HG02840 (cell line): Measurements from ENCODE around the gene SELENOW.
"Not testable (repeated sequence)": the region's sequence is repeated elsewhere in the genome, so short reads cannot be mapped to it uniquely, and the experiment has no call there.

Experiments used
- ATAC-seq: cut with Tn5 transposase; IDR thresholded peaks from one replicate; pipeline ENCODE4 v1.9.1; 2021; ENCODE audit warnings: mild to moderate bottlenecking, moderate library complexity, moderate number of reproducible peaks; ENCODE audit not compliant: unreplicated experiment, low FRiP score

SELENOW gene

DNA sequence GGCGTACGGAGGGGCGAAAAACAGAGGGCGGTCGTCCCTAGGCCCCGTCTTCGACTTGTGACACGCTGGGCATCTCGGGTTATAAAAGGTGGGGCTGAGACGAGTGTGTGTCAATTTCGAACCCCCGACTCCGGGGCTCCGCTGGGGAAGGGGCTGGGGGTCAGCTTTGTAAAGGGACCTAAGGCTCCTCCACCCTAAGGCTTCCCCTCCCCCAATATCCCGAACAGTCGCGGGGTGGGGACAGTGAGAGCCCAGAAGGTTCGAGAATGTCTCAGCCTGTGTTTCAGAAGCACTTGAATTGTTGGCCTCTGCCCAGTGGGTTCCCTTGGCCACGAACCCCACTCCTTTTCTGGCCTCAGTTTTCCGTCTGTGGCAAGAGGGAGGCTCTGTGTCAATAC, 450 bp downstream of the SELENOW start:
- peak; percentile 17 for ATAC-seq

- ATAC-seq, result no peak
Observed at GRCh38 chr19:47779524-47780214, 1.2 kb downstream of the SELENOW start.

- no peak for ATAC-seq
Observed at GRCh38 chr19:47780215-47780551, 1.7 kb downstream of the SELENOW start.

DNA sequence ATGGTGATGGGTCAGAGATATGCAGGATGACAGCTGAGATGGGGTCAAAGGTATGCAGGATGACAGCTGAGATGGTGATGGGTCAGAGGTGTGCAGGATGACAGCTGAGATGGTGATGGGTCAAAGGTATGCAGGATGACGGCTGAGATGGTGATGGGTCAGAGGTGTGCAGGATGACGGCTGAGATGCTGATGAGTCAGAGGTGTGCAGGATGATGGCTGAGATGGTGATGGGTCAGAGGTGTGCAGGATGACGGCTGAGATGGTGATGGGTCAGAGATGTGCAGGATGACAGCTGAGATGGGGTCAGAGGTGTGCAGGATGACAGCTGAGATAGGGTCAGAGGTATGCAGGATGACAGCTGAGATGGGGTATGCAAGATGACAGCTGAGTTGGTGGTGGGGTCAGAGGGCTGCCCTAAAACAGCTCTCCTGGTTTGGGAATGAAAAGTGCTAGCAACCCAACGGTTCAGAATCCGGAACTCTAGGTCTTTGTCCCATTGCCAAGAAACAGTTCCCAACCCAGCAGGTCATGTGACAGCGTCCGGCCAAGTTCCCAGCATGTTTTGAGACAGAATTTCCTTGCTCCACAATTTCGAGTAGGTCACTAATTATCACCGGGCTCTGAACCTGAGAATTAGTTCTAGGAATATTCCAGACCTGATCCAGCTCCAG, 3.2 kb downstream of the SELENOW start:
- no peak for ATAC-seq

DNA sequence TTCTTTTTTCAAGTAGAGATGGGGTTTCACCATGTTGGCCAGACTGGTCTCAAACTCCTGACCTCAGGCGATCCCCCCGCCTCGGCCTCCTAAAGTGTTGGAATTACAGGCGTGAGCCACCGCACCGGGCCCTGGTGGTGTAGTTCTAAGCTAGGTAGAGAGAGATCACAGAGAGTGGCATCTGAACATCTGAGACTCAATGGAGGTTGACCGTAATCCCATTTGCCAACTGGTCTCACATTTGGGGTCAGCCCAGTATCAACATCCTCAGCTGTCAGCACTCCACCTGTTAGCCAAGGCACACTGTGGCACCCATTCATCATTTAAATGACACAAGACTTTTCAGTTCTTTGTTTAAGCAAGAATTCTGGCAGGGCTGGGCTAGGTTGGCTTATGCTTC, 8.1 kb downstream of the SELENOW start:
- no peak for ATAC-seq

DNA sequence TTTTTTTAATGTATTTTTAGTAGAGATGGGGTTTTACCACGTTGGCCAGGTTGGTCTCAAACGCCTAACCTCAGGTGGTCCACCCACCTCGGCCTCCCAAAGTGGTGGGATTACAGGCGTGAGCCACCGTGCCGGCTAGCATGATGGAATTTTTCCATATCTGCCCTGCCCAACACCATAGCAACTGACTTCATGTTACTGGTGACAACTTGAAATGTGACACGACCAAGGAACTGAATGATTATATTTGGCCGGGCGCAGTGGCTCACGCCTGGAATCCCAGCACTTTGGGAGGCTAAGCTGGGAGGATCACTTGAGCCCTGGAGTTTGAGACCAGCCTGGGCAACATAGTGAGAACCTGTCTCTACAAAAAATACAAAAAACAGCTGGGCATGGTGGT, 8.8 kb downstream of the SELENOW start:
- not testable (repeated sequence) for ATAC-seq

GRCh38 chr19:47789811-47790210, 11.3 kb downstream of the SELENOW start:
- not testable (repeated sequence) for ATAC-seq

- ATAC-seq, result no peak
Observed at GRCh38 chr19:47790398-47790814, 11.9 kb downstream of the SELENOW start.

DNA sequence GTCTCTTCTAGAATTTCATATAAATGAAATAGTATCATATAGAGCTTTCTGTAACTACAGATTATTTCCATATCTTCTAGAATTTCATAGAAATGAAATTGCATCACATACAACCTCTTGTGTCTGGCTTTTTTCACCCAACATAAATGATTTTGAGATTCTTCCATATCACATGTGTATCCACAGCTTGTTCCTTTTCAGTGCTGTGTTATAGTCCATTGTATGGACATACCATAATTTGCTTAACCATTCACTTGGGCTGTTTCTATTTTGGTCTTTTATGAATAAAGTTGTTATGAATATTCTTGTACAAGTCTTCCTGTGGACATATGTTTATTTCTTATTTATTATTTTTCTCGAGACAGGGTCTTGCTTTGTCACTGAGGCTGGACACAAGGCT, 14.1 kb downstream of the SELENOW start:
- no peak for ATAC-seq

- no peak for ATAC-seq
Observed at GRCh38 chr19:47794526-47794925, 16.0 kb downstream of the SELENOW start.

GRCh38 chr19:47796785-47797184, 18.3 kb downstream of the SELENOW start:
- ATAC-seq, result no peak

DNA sequence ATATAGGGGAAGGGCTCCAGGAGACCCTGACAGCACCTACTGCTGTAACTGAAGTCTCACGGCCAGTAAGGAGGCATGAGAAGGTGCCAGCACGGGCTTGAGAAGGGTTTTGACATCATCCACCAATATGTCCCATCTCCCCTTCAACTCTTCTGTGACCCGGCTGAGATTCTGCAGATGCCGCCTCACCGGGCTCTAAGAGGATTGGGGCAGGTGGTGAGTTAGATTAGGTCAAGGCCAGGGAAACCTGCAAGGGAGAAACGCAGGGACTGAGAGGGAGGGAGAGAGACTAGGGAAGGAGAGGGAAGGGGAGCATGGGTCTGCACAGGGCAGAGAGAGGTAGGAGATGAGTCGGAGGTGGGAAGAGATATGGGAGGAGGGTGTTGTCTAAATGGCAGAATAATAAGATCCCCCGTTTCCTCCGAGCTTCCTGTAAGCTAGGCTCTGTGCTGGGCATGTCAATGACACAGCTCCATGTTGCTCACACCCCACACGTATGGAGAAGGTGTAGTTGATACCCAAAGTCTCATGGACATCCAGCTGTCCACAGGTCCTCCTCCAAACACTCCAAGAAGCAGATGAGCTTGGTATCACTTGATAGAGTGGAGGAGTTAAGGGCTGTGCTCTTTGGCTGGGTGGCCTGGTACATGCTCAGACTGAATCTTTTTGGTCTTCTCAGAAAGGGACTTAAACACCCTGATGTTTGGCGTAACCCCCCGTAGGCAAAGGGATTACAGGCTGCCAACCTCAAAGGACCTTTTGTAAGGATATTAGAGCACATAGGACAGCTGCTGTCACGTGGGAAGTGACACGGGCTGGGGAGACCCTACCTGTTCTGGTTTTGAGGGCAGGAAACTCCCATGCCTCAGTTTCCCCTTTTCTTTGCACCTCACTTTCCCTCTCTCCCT, 19.7 kb downstream of the SELENOW start:
- ATAC-seq, result no peak

DNA sequence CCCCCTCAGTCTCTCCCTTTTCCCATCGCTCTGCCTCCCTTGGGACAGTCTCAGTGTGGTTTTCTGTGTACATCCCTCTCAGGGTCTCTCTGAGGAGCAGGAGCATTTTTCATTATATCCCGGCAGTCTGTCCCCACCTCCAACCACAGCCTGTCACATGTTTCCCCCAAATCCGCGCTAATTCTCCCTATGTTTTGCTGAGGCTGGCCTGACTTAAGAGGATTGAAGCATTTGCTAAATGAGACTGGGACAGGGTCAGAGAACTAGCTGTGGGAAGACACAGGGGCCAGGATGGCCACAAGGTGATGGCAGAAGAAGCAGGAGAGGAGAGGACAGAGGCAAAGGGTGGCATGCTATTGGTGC, 20.4 kb downstream of the SELENOW start:
- no peak for ATAC-seq

DNA sequence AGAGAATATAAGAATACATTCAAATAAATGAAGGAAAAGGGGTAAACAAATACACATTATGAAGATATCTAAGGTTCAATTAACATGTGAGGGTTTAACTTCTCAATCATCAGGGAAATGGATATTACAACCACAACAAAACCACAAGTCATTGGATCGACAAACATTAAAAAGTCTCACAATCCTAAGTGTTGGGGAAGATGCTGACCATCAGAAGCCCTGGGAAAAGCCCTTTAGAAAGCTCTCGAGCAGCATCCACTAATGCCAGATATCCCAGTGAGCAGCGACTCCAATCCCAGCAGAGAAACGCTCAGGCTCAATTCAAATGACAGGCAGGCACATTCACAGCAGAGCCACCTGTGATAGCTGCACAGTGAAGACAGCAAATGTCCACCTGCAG, 22.8 kb downstream of the SELENOW start:
- ATAC-seq, result no peak

GRCh38 chr19:47802521-47803043, 24.1 kb downstream of the SELENOW start:
- no peak for ATAC-seq

GRCh38 chr19:47803148-47803547, 24.6 kb downstream of the SELENOW start:
- not testable (repeated sequence) for ATAC-seq

GRCh38 chr19:47803671-47804070, 25.2 kb downstream of the SELENOW start:
- ATAC-seq, result not testable (repeated sequence)

- ATAC-seq, result not testable (repeated sequence)
Observed at GRCh38 chr19:47804451-47804850, 25.9 kb downstream of the SELENOW start, which contains the start of gene TPRX1. TPRX1 (minus strand) TSS chr19:47804551; CDS start chr19:47804539, 12 bp downstream.

DNA sequence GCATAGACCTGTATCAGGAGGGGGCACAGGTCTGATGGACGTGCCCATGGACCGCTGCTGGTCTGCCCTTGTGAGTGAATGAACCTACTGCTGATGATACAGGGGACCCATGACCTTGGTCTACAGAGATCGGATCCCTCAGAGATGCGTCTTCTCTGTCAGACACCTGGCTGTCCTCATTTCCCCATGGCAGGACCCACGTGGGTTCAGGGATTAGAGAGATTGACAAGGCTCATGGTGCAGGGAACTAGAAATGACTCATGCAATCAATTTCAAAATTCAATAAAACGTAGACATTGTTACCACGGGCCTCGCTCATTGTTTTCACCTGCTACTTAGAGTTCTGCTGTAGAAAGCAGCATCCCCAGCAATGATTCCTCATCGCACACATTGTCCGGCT, 26.8 kb downstream of the SELENOW start:
- no peak for ATAC-seq

DNA sequence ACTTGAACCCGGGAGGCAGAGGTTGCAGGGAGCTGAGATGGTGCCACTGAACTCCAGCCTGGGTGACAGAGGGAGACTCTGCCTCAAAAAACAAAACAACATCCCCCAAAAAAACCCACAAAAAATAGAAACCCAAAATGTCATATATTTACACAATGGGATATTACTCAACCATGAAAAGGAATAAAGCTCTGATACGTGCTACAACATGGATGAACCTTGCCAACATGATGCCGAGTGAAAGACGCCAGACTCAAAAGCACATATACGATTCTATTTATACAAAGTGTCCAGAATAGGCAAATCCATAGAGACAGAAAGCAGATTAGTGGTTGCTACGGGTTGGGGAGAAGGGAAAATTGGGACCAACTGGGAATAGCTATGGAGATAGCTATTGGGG, 27.9 kb downstream of the SELENOW start:
- no peak for ATAC-seq
